GM12891 (cell line): ENCODE results near the gene GPR84.

Experiments
- POLR2A ChIP-seq: IDR thresholded peaks from 2 replicates; pipeline ENCODE4 v1.6.1; 2011; ENCODE audit warnings: low read depth, low read length, control low read depth
- POLR2AphosphoS5 ChIP-seq: IDR thresholded peaks from 2 replicates; pipeline ENCODE4 v1.6.1; 2011; ENCODE audit warnings: low read depth, low read length, control low read depth

- TF ChIP-seq POLR2AphosphoS5: no peak
- TF ChIP-seq POLR2A: no peak
Observed at GRCh38 chr12:54377007-54377406, 12.7 kb upstream of the GPR84 start.
